ENCODE data around the gene FOXD4L3. TPM values are rescaled to one million over a fixed set of nuclear protein-coding genes. Genes with fewer than 3 reads are reported as not detected.
"Not testable (repeated sequence)": the region's sequence is repeated elsewhere in the genome, so short reads cannot be mapped to it uniquely, and the experiment has no call there.

Gene FOXD4L3
- total RNA-seq, 1 experiment from 2014 or later, result not detected

GRCh38 chr9:68307127-68307526, 4.5 kb downstream of the FOXD4L3 start:
- H3K9me3 ChIP-seq (ENCODE audit: insufficient read depth, low read depth); CTCF ChIA-PET; BruUV-seq (replicated peaks); H3K4me1 ChIP-seq (replicated peaks; ENCODE audit: insufficient read depth); H3K79me2 ChIP-seq (ENCODE audit: low read depth); H3K27ac ChIP-seq; H3K4me3 ChIP-seq; H3F3A ChIP-seq (ENCODE audit: insufficient read depth, low read depth); intact Hi-C loops (cut with micrococcal nuclease; ENCODE audit: unreplicated experiment); H3K9me2 ChIP-seq (ENCODE audit: insufficient read depth); H3K27me3 ChIP-seq (ENCODE audit: insufficient read depth, low read depth); H2AFZ ChIP-seq; H3K36me3 ChIP-seq (ENCODE audit: low read depth); DNase-seq; H3K4me2 ChIP-seq; POLR2A ChIA-PET (ENCODE audit: unreplicated experiment); H4K20me1 ChIP-seq (ENCODE audit: insufficient read depth): not testable (repeated sequence)

GRCh38 chr9:68307654-68308053, 5.0 kb downstream of the FOXD4L3 start:
- H3K9me3 ChIP-seq (ENCODE audit: insufficient read depth, low read depth); H2AFZ ChIP-seq; H3K27ac ChIP-seq; H4K20me1 ChIP-seq (ENCODE audit: insufficient read depth); BruUV-seq (replicated peaks); H3K4me3 ChIP-seq; H3K79me2 ChIP-seq (ENCODE audit: low read depth); H3K36me3 ChIP-seq (ENCODE audit: low read depth); DNase-seq; POLR2A ChIA-PET (ENCODE audit: unreplicated experiment); H3F3A ChIP-seq (ENCODE audit: insufficient read depth, low read depth); intact Hi-C loops (cut with micrococcal nuclease; ENCODE audit: unreplicated experiment); H3K27me3 ChIP-seq (ENCODE audit: insufficient read depth, low read depth); H3K4me2 ChIP-seq; CTCF ChIA-PET; H3K9me2 ChIP-seq (ENCODE audit: insufficient read depth); H3K4me1 ChIP-seq (replicated peaks; ENCODE audit: insufficient read depth): not testable (repeated sequence)

- H4K20me1 ChIP-seq (ENCODE audit: insufficient read depth); H3K9me2 ChIP-seq (ENCODE audit: insufficient read depth); CTCF ChIA-PET; BruUV-seq (replicated peaks); DNase-seq; POLR2A ChIA-PET (ENCODE audit: unreplicated experiment); H3F3A ChIP-seq (ENCODE audit: insufficient read depth, low read depth); H2AFZ ChIP-seq; H3K79me2 ChIP-seq (ENCODE audit: low read depth); H3K4me1 ChIP-seq (replicated peaks; ENCODE audit: insufficient read depth); H3K36me3 ChIP-seq (ENCODE audit: low read depth); H3K4me3 ChIP-seq; H3K27me3 ChIP-seq (ENCODE audit: insufficient read depth, low read depth); intact Hi-C loops (cut with micrococcal nuclease; ENCODE audit: unreplicated experiment); H3K9me3 ChIP-seq (ENCODE audit: insufficient read depth, low read depth); H3K27ac ChIP-seq; H3K4me2 ChIP-seq: not testable (repeated sequence)
Measured at GRCh38 chr9:68311208-68311607, 8.5 kb downstream of the FOXD4L3 start.

- intact Hi-C loops (cut with micrococcal nuclease; ENCODE audit: unreplicated experiment); DNase-seq; H3K36me3 ChIP-seq (ENCODE audit: low read depth); H3F3A ChIP-seq (ENCODE audit: insufficient read depth, low read depth); POLR2A ChIA-PET (ENCODE audit: unreplicated experiment); CTCF ChIA-PET; H3K4me1 ChIP-seq (replicated peaks; ENCODE audit: insufficient read depth); H3K27ac ChIP-seq; H2AFZ ChIP-seq; H3K27me3 ChIP-seq (ENCODE audit: insufficient read depth, low read depth); H3K4me2 ChIP-seq; H4K20me1 ChIP-seq (ENCODE audit: insufficient read depth); H3K4me3 ChIP-seq; BruUV-seq (replicated peaks); H3K9me3 ChIP-seq (ENCODE audit: insufficient read depth, low read depth); H3K79me2 ChIP-seq (ENCODE audit: low read depth); H3K9me2 ChIP-seq (ENCODE audit: insufficient read depth): not testable (repeated sequence)
Measured at GRCh38 chr9:68318209-68318608, 15.5 kb downstream of the FOXD4L3 start.

- intact Hi-C loops (cut with micrococcal nuclease; ENCODE audit: unreplicated experiment); H2AFZ ChIP-seq; H3K79me2 ChIP-seq (ENCODE audit: low read depth); POLR2A ChIA-PET (ENCODE audit: unreplicated experiment); DNase-seq; BruUV-seq (replicated peaks); H3K4me2 ChIP-seq; CTCF ChIA-PET; H4K20me1 ChIP-seq (ENCODE audit: insufficient read depth); H3K27ac ChIP-seq; H3K27me3 ChIP-seq (ENCODE audit: insufficient read depth, low read depth); H3F3A ChIP-seq (ENCODE audit: insufficient read depth, low read depth); H3K9me3 ChIP-seq (ENCODE audit: insufficient read depth, low read depth); H3K4me1 ChIP-seq (replicated peaks; ENCODE audit: insufficient read depth); H3K36me3 ChIP-seq (ENCODE audit: low read depth); H3K4me3 ChIP-seq; H3K9me2 ChIP-seq (ENCODE audit: insufficient read depth): not testable (repeated sequence)
Measured at GRCh38 chr9:68323749-68324148, 21.1 kb downstream of the FOXD4L3 start.

GRCh38 chr9:68324518-68324917, 21.9 kb downstream of the FOXD4L3 start:
- H4K20me1 ChIP-seq (ENCODE audit: insufficient read depth); H3K4me2 ChIP-seq; POLR2A ChIA-PET (ENCODE audit: unreplicated experiment); BruUV-seq (replicated peaks); DNase-seq; H3F3A ChIP-seq (ENCODE audit: insufficient read depth, low read depth); H3K4me3 ChIP-seq; H3K36me3 ChIP-seq (ENCODE audit: low read depth); H3K9me2 ChIP-seq (ENCODE audit: insufficient read depth); H2AFZ ChIP-seq; H3K27me3 ChIP-seq (ENCODE audit: insufficient read depth, low read depth); CTCF ChIA-PET; H3K27ac ChIP-seq; intact Hi-C loops (cut with micrococcal nuclease; ENCODE audit: unreplicated experiment); H3K9me3 ChIP-seq (ENCODE audit: insufficient read depth, low read depth); H3K79me2 ChIP-seq (ENCODE audit: low read depth); H3K4me1 ChIP-seq (replicated peaks; ENCODE audit: insufficient read depth): not testable (repeated sequence)

GRCh38 chr9:68329106-68329505, 26.4 kb downstream of the FOXD4L3 start:
- H4K20me1 ChIP-seq (ENCODE audit: insufficient read depth); H3K4me2 ChIP-seq; H3F3A ChIP-seq (ENCODE audit: insufficient read depth, low read depth); H3K9me3 ChIP-seq (ENCODE audit: insufficient read depth, low read depth); H3K9me2 ChIP-seq (ENCODE audit: insufficient read depth); intact Hi-C loops (cut with micrococcal nuclease; ENCODE audit: unreplicated experiment); H3K79me2 ChIP-seq (ENCODE audit: low read depth); H3K27me3 ChIP-seq (ENCODE audit: insufficient read depth, low read depth); H3K4me1 ChIP-seq (replicated peaks; ENCODE audit: insufficient read depth); DNase-seq; H3K27ac ChIP-seq; H2AFZ ChIP-seq; POLR2A ChIA-PET (ENCODE audit: unreplicated experiment); BruUV-seq (replicated peaks); H3K4me3 ChIP-seq; H3K36me3 ChIP-seq (ENCODE audit: low read depth); CTCF ChIA-PET: not testable (repeated sequence)

- H3K9me2 ChIP-seq (ENCODE audit: insufficient read depth); H3K36me3 ChIP-seq (ENCODE audit: low read depth); H3F3A ChIP-seq (ENCODE audit: insufficient read depth, low read depth); H3K4me3 ChIP-seq; CTCF ChIA-PET; H3K4me2 ChIP-seq; H3K79me2 ChIP-seq (ENCODE audit: low read depth); H3K9me3 ChIP-seq (ENCODE audit: insufficient read depth, low read depth); BruUV-seq (replicated peaks); POLR2A ChIA-PET (ENCODE audit: unreplicated experiment); H2AFZ ChIP-seq; DNase-seq; H4K20me1 ChIP-seq (ENCODE audit: insufficient read depth); H3K27ac ChIP-seq; intact Hi-C loops (cut with micrococcal nuclease; ENCODE audit: unreplicated experiment); H3K4me1 ChIP-seq (replicated peaks; ENCODE audit: insufficient read depth); H3K27me3 ChIP-seq (ENCODE audit: insufficient read depth, low read depth): not testable (repeated sequence)
Measured at GRCh38 chr9:68330531-68331173, 28.0 kb downstream of the FOXD4L3 start.
